ENCODE results near the gene STPG1. TPM values are rescaled to one million over a fixed set of nuclear protein-coding genes. Genes with fewer than 3 reads are reported as not detected.

Gene STPG1
- total RNA-seq, 4 donors from 2014 or later: 2.2 to 7.6 (median 6.1) TPM

GRCh38 chr1:24416666-24417391 is 3.2 kb upstream of the STPG1 start:
- Histone ChIP-seq H3K4me1 (peaks cover 0 to 34% (median 10%) of the 10 kb centered on the region in 3 donors), H3K36me3 (peaks cover 0 to 27% of the 10 kb centered on the region in 2 donors), H3K9me3 (no peaks in the 10 kb centered on the region), H3K27me3 (no peaks in the 10 kb centered on the region), H3K4me3 (peak overlapping the region; percentile 48 to 69), H3K27ac (peak overlapping the region in 2 of 4 donors; percentile 48 to 72)
- ATAC-seq: no peak
- peak; percentile 22 for TF ChIP-seq POLR2AphosphoS5 (IDR thresholded peaks at IDR 0.05)
- no peak for TF ChIP-seq CTCF (IDR thresholded peaks at IDR 0.05)
- TF ChIP-seq EP300 (IDR thresholded peaks at IDR 0.05): no peak
- no peak for TF ChIP-seq POLR2A (IDR thresholded peaks at IDR 0.05)
- WGBS, 2 donors (ENCODE audit: low coverage in 1 of 2): 61 to 67% methylated on average over 7 to 8 of the region's 10 CpGs

DNA sequence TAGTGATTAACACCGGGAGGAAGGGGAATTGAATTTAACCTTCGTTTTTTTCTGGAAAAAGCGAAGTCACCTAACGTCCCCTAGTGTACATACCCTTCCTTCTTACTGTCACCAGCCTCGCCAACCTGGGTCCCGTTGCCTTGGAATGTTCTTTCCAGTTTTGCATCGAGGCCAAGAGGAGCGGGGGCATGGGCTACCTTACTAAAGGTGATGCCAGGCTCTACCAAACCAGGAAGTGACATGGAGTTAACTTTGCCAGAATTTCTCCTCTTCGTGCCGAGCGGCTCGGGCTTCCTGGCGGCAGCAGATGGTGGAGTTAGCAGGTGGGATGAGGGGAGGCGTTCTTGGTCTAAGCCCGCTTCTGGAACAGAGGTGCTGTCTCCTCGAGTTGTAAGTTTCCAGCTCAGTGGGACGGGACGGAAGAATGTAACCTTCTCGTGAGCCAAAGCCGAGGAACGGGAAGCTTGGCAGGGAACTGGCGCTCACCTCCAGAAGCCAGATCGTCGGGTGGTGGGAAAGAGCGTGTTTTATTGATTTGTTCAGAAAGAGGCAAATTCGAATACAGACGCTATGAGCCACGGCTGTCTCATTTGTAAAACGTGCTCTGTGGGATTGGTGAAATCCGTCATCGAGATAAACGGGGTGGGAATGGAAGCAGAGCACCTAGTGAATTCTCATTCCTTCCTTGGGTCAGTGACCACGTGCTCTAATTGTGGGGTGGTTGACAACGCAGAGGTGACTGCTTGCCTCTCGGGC is 2.5 kb upstream of the STPG1 start:
- 2 to 3% methylated on average over 18 to 19 of the region's 35 CpGs for WGBS, 2 donors (ENCODE audit: low coverage in 1 of 2)
- Histone ChIP-seq H3K4me1 (peaks cover 0 to 34% (median 10%) of the 10 kb centered on the region in 3 donors), H3K27me3 (no peaks in the 10 kb centered on the region), H3K9me3 (no peaks in the 10 kb centered on the region), H3K27ac (peak overlapping the region in 3 of 4 donors; percentile 14 to 72 (median 51)), H3K4me3 (peak overlapping the region; percentile 48 to 69), H3K36me3 (peaks cover 0 to 20% of the 10 kb centered on the region in 2 donors)
- TF ChIP-seq CTCF (IDR thresholded peaks at IDR 0.05): no peak
- TF ChIP-seq EP300 (IDR thresholded peaks at IDR 0.05): no peak
- TF ChIP-seq POLR2AphosphoS5 (IDR thresholded peaks at IDR 0.05): no peak
- no peak for TF ChIP-seq POLR2A (IDR thresholded peaks at IDR 0.05)
- ATAC-seq: peak; percentile 13

- WGBS, 2 donors (ENCODE audit: low coverage in 1 of 2): 0 to 10% methylated on average over 6 to 16 of the region's 28 CpGs
These were observed 1.8 kb upstream of the STPG1 start, which contains the start of gene NIPAL3 for GRCh38 chr1:24415334-24415909. NIPAL3 (plus strand) TSS chr1:24415802; CDS start chr1:24419548, 3,746 bp downstream.

DNA sequence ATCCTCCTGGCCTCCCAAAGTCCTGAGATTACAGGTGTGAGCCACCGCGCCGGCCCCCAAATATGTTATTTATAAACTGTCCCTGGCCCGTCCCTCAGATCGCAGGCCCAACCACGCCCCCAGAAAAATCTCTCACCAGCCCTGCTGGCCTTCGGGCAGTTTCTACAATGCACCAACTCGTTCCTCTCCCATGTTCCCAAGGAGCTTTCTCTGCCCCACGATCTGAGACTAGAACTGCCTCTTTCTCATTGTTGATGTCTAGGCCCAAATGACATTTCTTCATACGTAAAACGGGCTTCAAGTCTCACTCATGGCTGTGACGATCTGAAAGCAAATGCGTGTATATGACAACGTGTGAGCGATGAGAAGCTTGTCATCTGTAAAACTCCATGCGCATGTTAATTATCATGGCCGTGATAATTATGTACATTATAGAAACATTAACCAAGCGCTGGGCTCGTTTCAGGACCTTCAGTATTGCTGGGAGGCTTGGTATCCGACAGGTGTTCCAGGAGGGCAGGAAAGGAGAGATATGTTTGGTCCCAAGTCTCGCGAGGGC is 1.3 kb upstream of the STPG1 start:
- H3K27ac ChIP-seq: peak overlapping the region in 3 of 4 donors; percentile 14 to 72 (median 58)
- H3K9me3 ChIP-seq: no peaks in the 10 kb centered on the region
- peaks cover 0 to 8% of the 10 kb centered on the region in 2 donors for H3K36me3 ChIP-seq
- peaks cover 0 to 34% (median 10%) of the 10 kb centered on the region in 3 donors for H3K4me1 ChIP-seq
- TF ChIP-seq EP300 (IDR thresholded peaks at IDR 0.05) (no peak), CTCF (IDR thresholded peaks at IDR 0.05) (no peak)
- peak overlapping the region in 1 of 2 donors; percentile 69 for H3K4me3 ChIP-seq
- ATAC-seq: no peak
- WGBS, 2 donors (ENCODE audit: low coverage in 1 of 2): 60 to 70% methylated on average over 1 to 22 of the region's 22 CpGs
- no peaks in the 10 kb centered on the region for H3K27me3 ChIP-seq

More at GRCh38 chr1:24415334-24415909, 1.8 kb upstream of the STPG1 start, which contains the start of gene NIPAL3:
- H3K9me3 ChIP-seq: no peaks in the 10 kb centered on the region
- peak; percentile 62 for TF ChIP-seq POLR2AphosphoS5 (IDR thresholded peaks at IDR 0.05)
- TF ChIP-seq CTCF (IDR thresholded peaks at IDR 0.05): peak; percentile 35 to 88 (median 80)
- no peak for TF ChIP-seq EP300 (IDR thresholded peaks at IDR 0.05)
- TF ChIP-seq POLR2A (IDR thresholded peaks at IDR 0.05): no peak
- H3K4me3 ChIP-seq: peak within 1 kb of the TSS; percentile 48 to 69
- peak; percentile 96 for ATAC-seq
- peak within 1 kb of the TSS in 3 of 4 donors; percentile 14 to 72 (median 58) for H3K27ac ChIP-seq
- H3K36me3 ChIP-seq: peaks cover 0 to 13% of the 10 kb centered on the region in 2 donors
- no peaks in the 10 kb centered on the region for H3K27me3 ChIP-seq
- peaks cover 0 to 34% (median 10%) of the 10 kb centered on the region in 3 donors for H3K4me1 ChIP-seq
